ENCODE results near the gene MARCHF3. TPM values are rescaled to one million over a fixed set of nuclear protein-coding genes. Genes with fewer than 3 reads are reported as not detected.

The MARCHF3 gene
- total RNA-seq, 1 donor from 2014 or later, result 21.9 TPM

GRCh38 chr5:126888175-126888574, 142.2 kb downstream of the MARCHF3 start:
- CTCF ChIA-PET, result no interaction called here
- POLR2A ChIA-PET, result no interaction called here
- Mint-ChIP-seq H3K36me3 (ENCODE audit: low read depth) (peaks cover 4% of the 10 kb centered on the region), H3K9me3 (no peaks in the 10 kb centered on the region), H3K27ac (no peak overlapping the region), H3K4me1 (no peaks in the 10 kb centered on the region), H3K27me3 (no peaks in the 10 kb centered on the region), H3K4me3 (no peak overlapping the region)
- intact Hi-C loops (cut with micrococcal nuclease), result no loop called here
- ATAC-seq (ENCODE audit: low read depth) (no peak), DNase-seq (no peak)
- no peak for TF ChIP-seq CTCF (IDR thresholded peaks at IDR 0.05)

- H3K4me3 Mint-ChIP-seq, result no peak overlapping the region
- DNase-seq (no peak), ATAC-seq (ENCODE audit: low read depth) (no peak)
- no peaks in the 10 kb centered on the region for H3K27me3 Mint-ChIP-seq
- TF ChIP-seq CTCF (IDR thresholded peaks at IDR 0.05), result no peak
- no peaks in the 10 kb centered on the region for H3K4me1 Mint-ChIP-seq
- H3K9me3 Mint-ChIP-seq, result no peaks in the 10 kb centered on the region
- no peak overlapping the region for H3K27ac Mint-ChIP-seq
- POLR2A ChIA-PET, result interaction anchor here (0.6 kb wide), 1 partner anchor 188 kb away, joined by 3 read pairs; no protein-coding TSS in a partner anchor
- peaks cover 9% of the 10 kb centered on the region for H3K36me3 Mint-ChIP-seq (ENCODE audit: low read depth)
- intact Hi-C loops (cut with micrococcal nuclease), result no loop called here
- CTCF ChIA-PET, result no interaction called here
Observed at GRCh38 chr5:126884269-126884819, 146.0 kb downstream of the MARCHF3 start.

- Mint-ChIP-seq H3K4me1 (no peaks in the 10 kb centered on the region), H3K9me3 (no peaks in the 10 kb centered on the region), H3K4me3 (no peak overlapping the region), H3K27me3 (no peaks in the 10 kb centered on the region), H3K36me3 (ENCODE audit: low read depth) (peaks cover 8% of the 10 kb centered on the region), H3K27ac (no peak overlapping the region)
- no peak for ATAC-seq (ENCODE audit: low read depth)
- no peak for TF ChIP-seq CTCF (IDR thresholded peaks at IDR 0.05)
- POLR2A ChIA-PET, result interaction anchor here (0.6 kb wide), 1 partner anchor 189 kb away, joined by 3 read pairs; no protein-coding TSS in a partner anchor
- no peak for DNase-seq
- intact Hi-C loops (cut with micrococcal nuclease), result no loop called here
- CTCF ChIA-PET, result no interaction called here
Observed at GRCh38 chr5:126883564-126884245, 146.7 kb downstream of the MARCHF3 start.

- Mint-ChIP-seq H3K4me3 (no peak overlapping the region), H3K9me3 (no peaks in the 10 kb centered on the region), H3K36me3 (ENCODE audit: low read depth) (peaks cover 23% of the 10 kb centered on the region), H3K27me3 (no peaks in the 10 kb centered on the region), H3K4me1 (no peaks in the 10 kb centered on the region), H3K27ac (no peak overlapping the region)
- TF ChIP-seq CTCF (IDR thresholded peaks at IDR 0.05), result no peak
- CTCF ChIA-PET, result interaction anchor here (1.0 kb wide), 1 partner anchor 104 kb away, joined by 3 read pairs; no protein-coding TSS in a partner anchor
- DNase-seq (no peak), ATAC-seq (ENCODE audit: low read depth) (no peak)
- POLR2A ChIA-PET, result interaction anchor here (0.6 kb wide), 1 partner anchor 56 kb away, joined by 4 read pairs; no protein-coding TSS in a partner anchor
- intact Hi-C loops (cut with micrococcal nuclease), result no loop called here
Observed at GRCh38 chr5:126881821-126882600, 148.3 kb downstream of the MARCHF3 start.

GRCh38 chr5:126878634-126879033, 151.7 kb downstream of the MARCHF3 start:
- no peak overlapping the region for H3K27ac Mint-ChIP-seq
- ChIA-PET POLR2A (no interaction called here), CTCF (no interaction called here)
- DNase-seq (no peak), ATAC-seq (ENCODE audit: low read depth) (no peak)
- peaks cover 46% of the 10 kb centered on the region for H3K36me3 Mint-ChIP-seq (ENCODE audit: low read depth)
- H3K27me3 Mint-ChIP-seq, result no peaks in the 10 kb centered on the region
- intact Hi-C loops (cut with micrococcal nuclease), result no loop called here
- TF ChIP-seq CTCF (IDR thresholded peaks at IDR 0.05), result no peak
- no peak overlapping the region for H3K4me3 Mint-ChIP-seq
- no peaks in the 10 kb centered on the region for H3K4me1 Mint-ChIP-seq
- H3K9me3 Mint-ChIP-seq, result no peaks in the 10 kb centered on the region
